ENCODE data around the gene GPR146. TPM values are rescaled to one million over a fixed set of nuclear protein-coding genes. Genes with fewer than 3 reads are reported as not detected.
A peak's percentile ranks its signal among the peaks of the same experiment; 100 is the strongest.
"Not testable (repeated sequence)": the region's sequence is repeated elsewhere in the genome, so short reads cannot be mapped to it uniquely, and the experiment has no call there.

Gene GPR146
- total RNA-seq, 2 experiments from 2014 or later: 2.1 to 4.1 TPM

DNA sequence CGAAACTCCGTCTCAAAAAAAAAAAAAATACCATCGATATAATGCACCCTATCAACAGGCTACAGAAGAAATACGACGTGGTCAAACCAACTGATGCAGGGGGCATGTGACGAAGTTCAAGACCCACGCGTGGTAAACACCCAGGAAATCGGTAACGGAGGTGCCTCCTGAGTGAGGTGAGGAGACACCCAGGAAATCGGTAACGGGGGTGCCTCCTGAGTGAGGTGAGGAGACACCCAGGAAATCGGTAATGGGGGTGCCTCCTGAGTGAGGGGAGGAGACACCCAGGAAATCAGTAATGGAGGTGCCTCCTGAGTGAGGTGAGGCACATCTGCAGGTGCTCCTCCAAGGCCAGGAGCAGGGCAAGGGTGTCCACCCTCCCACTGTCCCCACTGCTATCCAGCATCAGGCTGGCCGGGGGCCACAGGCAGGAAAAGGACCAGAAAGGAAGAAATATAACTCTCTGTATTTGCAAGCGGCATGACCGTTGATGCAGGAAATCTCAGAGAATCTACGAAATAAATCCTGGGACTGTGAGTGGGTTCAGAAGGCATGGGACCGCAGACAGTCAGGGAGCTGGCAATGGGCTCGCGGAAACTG is 10.7 kb upstream of the GPR146 start:
- Mint-ChIP-seq H3K27me3 (no peaks in the 10 kb centered on the region), H3K27ac (peak overlapping the region; percentile 72), H3K9me3 (no peaks in the 10 kb centered on the region), H3K4me3 (peak overlapping the region; percentile 46), H3K4me1 (peaks cover 20% of the 10 kb centered on the region), H3K36me3 (peaks cover 1% of the 10 kb centered on the region)
- no peak for DNase-seq
- POLR2A ChIA-PET: interaction anchor here (0.6 kb wide), 1 partner anchor 39 kb away, joined by 5 read pairs; no protein-coding TSS in a partner anchor
- no peak for ATAC-seq (ENCODE audit: low read depth)

DNA sequence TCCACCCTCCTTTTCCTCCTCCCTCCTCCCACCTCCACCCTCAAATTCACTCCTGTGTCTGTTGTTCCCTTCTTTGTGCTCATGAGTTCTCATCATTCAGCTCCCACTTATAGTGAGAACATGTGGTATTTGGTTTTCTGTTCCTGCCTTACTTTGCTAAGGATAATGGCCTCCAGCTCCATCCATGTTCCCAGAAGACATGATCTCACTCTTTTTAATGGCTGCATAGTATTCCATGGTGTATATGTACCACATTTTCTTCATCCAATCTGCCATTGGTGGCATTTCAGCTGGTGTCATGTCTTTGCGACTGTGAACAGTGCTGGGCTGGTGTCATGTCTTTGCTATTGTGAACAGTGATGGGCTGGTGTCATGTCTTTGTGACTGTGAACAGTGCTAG is 9.6 kb upstream of the GPR146 start:
- H3K4me1 Mint-ChIP-seq: peaks cover 15% of the 10 kb centered on the region
- ATAC-seq (ENCODE audit: low read depth); H3K9me3 Mint-ChIP-seq; H3K27me3 Mint-ChIP-seq; H3K4me3 Mint-ChIP-seq; DNase-seq; POLR2A ChIA-PET; H3K36me3 Mint-ChIP-seq: not testable (repeated sequence)
- peak overlapping the region; percentile 62 for H3K27ac Mint-ChIP-seq

DNA sequence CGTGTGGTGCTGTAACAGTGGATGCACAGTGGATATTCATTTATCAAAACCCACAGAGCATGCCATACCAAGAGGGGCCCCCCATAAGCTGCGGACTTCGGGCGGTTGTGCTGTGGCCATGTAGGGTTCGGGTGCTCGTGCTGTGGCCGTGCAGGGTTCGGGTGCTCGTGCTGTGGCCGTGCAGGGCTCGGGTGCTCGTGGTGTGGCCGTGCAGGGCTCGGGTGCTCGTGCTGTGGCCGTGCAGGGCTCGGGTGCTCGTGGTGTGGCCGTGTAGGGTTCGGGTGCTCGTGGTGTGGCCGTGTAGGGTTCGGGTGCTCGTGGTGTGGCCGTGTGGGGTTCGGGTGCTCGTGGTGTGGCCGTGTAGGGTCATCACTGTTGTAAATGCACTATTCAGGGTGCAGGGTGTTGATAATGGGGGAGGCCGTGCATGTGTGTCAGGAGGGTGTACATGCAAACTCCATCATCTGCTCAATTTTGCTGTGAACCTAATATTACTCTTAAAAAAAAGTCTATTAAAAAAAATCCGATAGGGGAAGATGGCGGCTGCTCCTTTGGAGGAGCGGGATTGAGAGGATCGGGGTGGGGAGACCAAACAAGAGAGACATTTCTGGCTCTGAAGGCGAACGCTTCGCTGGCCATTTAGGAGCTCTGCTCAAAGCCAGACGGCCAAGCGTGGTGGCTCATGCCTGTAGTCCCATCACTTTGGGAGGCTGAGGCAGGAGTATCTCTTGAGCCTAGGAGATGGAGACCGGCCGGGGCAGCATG is 8.0 kb upstream of the GPR146 start:
- H3K27ac Mint-ChIP-seq, H3K4me3 Mint-ChIP-seq: not testable (repeated sequence)

DNA sequence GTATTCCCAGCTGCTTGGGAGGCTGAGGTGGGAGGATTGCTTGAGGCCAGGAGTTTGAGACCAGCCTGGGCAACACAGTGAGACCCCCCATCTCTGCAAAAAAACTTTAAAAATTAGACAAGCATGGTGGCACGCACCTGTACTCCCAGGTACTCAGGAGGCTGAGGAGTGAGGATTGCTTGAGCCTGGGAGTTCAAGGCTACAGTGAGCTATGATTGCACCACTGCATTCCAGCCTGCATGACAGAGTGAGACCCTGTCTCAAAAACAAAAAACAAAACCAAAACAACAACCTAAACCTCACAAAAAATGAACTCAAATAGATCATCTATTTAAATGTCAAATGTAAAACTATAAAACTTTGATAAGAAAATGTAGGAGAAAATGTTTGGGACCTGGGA is 4.1 kb upstream of the GPR146 start:
- H3K9me3 Mint-ChIP-seq: not testable (repeated sequence)

More for the DNA sequence above, 8.0 kb upstream of the GPR146 start:
- H3K27me3 Mint-ChIP-seq; POLR2A ChIA-PET; ATAC-seq (ENCODE audit: low read depth); H3K36me3 Mint-ChIP-seq; DNase-seq; H3K9me3 Mint-ChIP-seq: not testable (repeated sequence)
- peaks cover 13% of the 10 kb centered on the region for H3K4me1 Mint-ChIP-seq

DNA sequence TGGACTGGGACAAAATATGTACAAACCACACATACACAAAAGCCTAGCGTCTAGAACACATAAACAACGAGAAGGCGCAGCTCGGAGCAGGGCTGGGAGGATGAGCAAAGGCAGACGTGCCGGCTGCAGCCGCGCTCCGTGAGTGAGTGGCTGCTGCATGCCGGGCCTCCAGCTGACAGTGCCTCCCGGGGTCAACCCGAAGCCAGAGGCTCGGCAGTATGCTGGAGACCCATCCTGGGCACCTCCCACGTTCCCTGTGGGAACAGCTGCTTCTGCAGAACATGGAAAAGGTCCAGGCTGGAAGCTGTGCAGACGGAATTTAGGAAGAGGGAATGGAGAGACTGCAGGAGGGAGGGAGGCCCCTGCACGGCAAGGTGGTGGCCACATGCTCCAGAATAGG is 3.6 kb upstream of the GPR146 start:
- Mint-ChIP-seq H3K27me3 (peaks cover 4% of the 10 kb centered on the region), H3K4me1 (peaks cover 24% of the 10 kb centered on the region), H3K36me3 (no peaks in the 10 kb centered on the region), H3K27ac (no peak overlapping the region), H3K4me3 (no peak overlapping the region), H3K9me3 (no peaks in the 10 kb centered on the region)
- POLR2A ChIA-PET: no interaction called here
- DNase-seq: no peak
- no peak for ATAC-seq (ENCODE audit: low read depth)

More for the DNA sequence above, 4.1 kb upstream of the GPR146 start:
- H3K36me3 Mint-ChIP-seq; H3K27me3 Mint-ChIP-seq; POLR2A ChIA-PET; DNase-seq; H3K4me3 Mint-ChIP-seq; ATAC-seq (ENCODE audit: low read depth); H3K27ac Mint-ChIP-seq: not testable (repeated sequence)
- H3K4me1 Mint-ChIP-seq: peaks cover 20% of the 10 kb centered on the region

DNA sequence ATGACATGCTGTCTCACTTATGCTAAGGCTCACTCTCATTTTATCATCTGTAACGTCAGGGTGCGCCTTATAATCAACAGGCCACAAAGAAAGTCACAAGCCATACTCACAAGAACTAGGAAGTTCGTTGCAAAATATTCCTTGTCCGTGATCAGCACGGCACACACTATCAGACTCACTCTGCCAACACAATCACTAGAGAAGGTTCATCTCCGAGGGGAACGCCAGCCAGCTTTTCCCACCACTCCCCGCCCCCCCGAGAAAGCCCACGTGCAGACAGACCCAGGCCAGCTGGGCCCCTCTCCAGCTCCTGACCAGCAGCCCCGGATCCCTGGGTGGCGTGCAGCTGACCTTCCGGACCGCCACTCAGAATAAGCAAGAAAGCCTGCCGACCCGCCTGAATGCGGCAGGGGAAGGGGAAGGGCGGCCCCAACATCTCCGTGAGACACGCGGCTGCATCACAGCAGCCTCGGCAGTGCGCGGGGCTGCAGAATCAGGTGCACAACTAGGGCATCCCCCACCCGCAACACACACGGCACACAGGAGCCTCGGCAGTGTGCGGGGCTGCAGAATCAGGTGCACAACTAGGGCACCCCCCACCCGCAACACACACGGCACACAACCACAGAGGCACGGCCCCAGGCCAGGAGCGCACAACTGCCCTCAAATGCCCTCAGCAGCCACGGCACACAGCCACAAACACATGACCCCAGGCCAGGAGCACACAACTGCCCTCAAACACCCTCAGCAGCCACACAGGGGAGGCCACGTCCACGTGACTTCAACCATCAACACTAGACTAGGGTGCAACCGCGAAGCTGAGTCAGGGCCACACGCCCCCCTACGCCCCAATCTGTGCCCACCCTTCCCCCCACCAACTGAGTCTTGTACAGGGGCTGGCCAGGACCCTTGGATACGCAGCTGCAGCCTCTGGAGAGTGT is 2.5 kb upstream of the GPR146 start:
- Mint-ChIP-seq H3K4me1 (peaks cover 33% of the 10 kb centered on the region), H3K36me3 (no peaks in the 10 kb centered on the region), H3K4me3 (no peak overlapping the region), H3K27ac (no peak overlapping the region), H3K9me3 (no peaks in the 10 kb centered on the region), H3K27me3 (peaks cover 4% of the 10 kb centered on the region)
- POLR2A ChIA-PET: interaction anchor here (0.6 to 1.3 kb wide), 3 partner anchors 12 to 49 kb away, joined by 3 to 5 read pairs (median 3); no protein-coding TSS in a partner anchor
- DNase-seq: no peak
- ATAC-seq (ENCODE audit: low read depth): no peak

DNA sequence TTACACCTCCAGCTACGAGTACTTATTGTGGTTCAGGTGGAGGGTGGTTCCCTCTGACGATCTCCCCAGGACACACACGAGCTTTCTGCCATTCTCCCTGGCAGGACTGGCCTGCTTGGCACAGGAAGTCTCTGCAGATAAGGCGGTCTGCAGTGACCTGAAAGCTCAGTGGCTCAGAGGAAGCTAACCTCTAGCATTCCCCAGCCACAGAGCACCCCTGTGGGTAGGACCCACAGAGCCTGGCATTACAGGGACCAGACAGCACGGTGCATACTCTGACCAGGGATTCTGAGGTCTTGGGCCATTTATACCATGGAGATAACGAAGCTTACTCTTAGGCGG is 1.9 kb upstream of the GPR146 start:
- ATAC-seq (ENCODE audit: low read depth) (no peak), DNase-seq (no peak)
- peaks cover 38% of the 10 kb centered on the region for H3K4me1 Mint-ChIP-seq
- no peaks in the 10 kb centered on the region for H3K36me3 Mint-ChIP-seq
- H3K9me3 Mint-ChIP-seq: no peaks in the 10 kb centered on the region
- POLR2A ChIA-PET: interaction anchor here (0.6 to 1.3 kb wide), 3 partner anchors 13 to 49 kb away, joined by 3 to 5 read pairs (median 3); no protein-coding TSS in a partner anchor
- no peak overlapping the region for H3K4me3 Mint-ChIP-seq
- peaks cover 4% of the 10 kb centered on the region for H3K27me3 Mint-ChIP-seq
- H3K27ac Mint-ChIP-seq: no peak overlapping the region

DNA sequence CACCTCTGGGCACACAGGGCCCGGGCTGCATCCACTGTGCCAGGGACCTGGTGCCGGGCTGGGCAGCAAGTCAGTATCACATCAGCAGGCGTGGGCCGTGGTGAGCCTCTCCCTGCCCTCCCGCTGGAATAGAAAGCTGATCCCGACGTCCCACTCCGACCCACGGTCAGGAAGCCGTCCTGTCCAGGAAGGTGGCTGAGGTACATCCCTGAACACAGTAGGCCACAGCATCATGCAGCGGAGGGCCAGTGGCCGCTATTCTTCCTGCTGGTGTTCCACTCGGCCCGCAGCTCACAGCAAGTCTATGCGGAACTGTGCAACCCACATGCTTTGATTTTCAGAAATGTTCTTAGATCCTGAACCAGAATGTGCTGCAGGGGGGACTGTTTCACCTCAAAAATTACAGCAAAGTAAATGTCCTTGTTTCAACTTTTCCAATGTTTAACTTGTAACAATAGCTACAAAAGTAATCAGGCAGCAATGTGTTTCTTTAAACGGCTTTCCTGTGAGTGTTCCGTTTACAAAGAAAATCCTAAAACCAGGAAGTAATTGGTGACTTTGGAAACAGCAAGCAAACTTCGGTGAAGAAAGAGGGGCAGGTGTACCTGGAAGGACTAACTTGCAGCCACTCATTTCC is 676 bp upstream of the GPR146 start:
- no peak for DNase-seq
- Mint-ChIP-seq H3K9me3 (no peaks in the 10 kb centered on the region), H3K27ac (peak overlapping the region; percentile 70)

DNA sequence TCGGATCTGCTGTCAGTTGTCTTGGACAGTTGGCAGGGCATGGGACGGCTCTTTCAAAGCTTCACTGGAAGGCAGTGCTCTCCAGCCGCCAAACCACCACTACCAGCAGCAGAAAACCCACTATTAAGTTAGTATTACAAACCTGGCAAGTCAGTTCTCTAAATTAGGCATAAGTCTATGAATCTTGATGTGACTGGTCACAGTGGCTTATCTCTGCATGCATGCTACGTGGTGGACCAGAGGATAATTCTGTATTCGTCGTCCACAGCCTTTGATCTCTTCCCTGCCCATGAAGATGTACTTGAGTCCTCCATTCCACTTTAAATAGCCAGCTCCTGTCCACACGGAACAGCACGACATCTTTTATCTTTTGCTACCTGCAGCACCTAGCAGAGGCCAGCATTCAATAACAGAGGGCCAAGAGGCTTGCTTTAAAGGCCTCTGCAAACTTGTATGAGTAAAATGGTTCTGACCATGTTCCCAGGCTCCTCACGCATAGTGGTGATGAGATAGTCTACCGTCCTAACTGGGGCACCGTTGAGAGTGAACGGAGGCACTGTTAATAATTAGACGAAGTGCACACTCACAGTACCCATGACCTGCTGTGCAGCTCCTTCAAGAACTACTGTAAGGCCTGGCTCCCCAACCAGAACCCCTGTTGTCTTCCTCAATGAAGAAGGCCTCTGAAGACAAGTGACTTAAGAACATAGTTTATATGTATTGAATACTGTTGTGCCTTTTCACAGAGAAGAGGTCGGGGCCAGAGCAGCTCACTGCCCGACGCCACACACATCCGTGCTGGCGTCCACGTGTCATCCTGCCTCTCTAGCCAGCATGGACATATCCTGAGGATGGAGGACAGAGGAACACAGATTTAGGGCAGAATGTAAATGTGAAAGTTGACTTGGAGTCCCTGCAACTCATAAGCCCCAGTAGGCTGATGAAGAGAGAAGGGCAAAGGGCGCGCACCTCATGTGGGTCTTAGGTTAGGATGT is 1.0 kb downstream of the GPR146 start:
- Mint-ChIP-seq H3K27me3 (peaks cover 4% of the 10 kb centered on the region), H3K9me3 (no peaks in the 10 kb centered on the region), H3K4me1 (peaks cover 56% of the 10 kb centered on the region), H3K36me3 (no peaks in the 10 kb centered on the region), H3K27ac (peak overlapping the region; percentile 42), H3K4me3 (peak overlapping the region; percentile 89)
- POLR2A ChIA-PET: interaction anchor here (1.5 kb wide), 1 partner anchor 27 kb away, joined by 3 read pairs; no protein-coding TSS in a partner anchor
- DNase-seq (no peak), ATAC-seq (ENCODE audit: low read depth) (no peak)

More for the DNA sequence above, 676 bp upstream of the GPR146 start:
- peaks cover 48% of the 10 kb centered on the region for H3K4me1 Mint-ChIP-seq
- POLR2A ChIA-PET: interaction anchor here (1.0 to 1.5 kb wide), 4 partner anchors 16 to 69 kb away, joined by 3 to 5 read pairs (median 3); no protein-coding TSS in a partner anchor
- H3K36me3 Mint-ChIP-seq: no peaks in the 10 kb centered on the region
- peaks cover 4% of the 10 kb centered on the region for H3K27me3 Mint-ChIP-seq
- ATAC-seq (ENCODE audit: low read depth): no peak
- H3K4me3 Mint-ChIP-seq: peak overlapping the region; percentile 76

DNA sequence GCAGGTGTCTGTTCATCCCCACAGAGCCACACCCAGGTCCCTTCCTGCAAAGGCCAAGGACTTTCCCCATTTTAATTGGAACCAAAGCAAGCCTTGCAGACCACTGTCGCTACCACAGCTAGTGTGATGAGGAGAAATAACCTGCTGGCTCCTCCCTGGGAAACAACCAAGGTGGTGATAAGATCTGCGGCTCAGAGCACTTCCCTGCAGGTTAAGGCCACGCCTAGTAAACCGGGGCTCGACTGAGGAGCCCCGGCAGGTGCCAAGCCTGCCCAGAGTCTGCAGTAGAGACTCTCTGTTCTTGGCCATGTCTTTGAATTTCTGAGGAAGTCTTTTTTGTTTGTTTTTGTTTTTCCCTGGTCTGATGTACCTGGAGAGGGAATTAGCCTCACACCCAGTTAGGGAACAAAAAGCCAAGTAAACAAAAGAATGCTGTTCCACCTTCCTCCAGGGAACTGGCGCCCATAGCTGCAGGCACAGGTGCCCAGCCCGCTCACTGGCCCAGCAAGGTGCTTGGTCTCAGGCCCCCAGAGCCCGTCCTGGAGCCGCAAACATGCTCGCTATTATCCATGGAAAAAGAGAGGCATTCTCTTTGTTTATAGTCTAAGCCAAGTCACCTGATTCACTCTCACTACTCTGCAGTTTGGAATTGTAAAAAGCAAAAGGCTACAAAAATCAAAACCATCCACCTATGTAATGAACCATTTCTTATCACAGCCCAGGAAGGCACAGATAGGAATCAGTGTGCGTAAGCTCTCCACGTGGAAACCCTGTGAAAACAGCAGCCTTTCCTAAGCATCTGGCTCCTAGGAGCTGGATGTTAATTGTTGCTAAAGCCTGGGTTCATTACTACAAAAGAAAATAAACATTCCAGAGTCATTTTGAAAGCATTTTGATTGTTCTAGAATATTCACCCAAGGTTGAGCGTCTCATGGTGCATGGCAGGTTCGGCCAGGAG is 2.7 kb downstream of the GPR146 start:
- H3K4me1 Mint-ChIP-seq: peaks cover 52% of the 10 kb centered on the region
- no peaks in the 10 kb centered on the region for H3K27me3 Mint-ChIP-seq
- ATAC-seq (ENCODE audit: low read depth) (no peak), DNase-seq (no peak)
- H3K4me3 Mint-ChIP-seq: peak overlapping the region; percentile 10
- POLR2A ChIA-PET: no interaction called here
- no peak overlapping the region for H3K27ac Mint-ChIP-seq
- no peaks in the 10 kb centered on the region for H3K36me3 Mint-ChIP-seq
- no peaks in the 10 kb centered on the region for H3K9me3 Mint-ChIP-seq

DNA sequence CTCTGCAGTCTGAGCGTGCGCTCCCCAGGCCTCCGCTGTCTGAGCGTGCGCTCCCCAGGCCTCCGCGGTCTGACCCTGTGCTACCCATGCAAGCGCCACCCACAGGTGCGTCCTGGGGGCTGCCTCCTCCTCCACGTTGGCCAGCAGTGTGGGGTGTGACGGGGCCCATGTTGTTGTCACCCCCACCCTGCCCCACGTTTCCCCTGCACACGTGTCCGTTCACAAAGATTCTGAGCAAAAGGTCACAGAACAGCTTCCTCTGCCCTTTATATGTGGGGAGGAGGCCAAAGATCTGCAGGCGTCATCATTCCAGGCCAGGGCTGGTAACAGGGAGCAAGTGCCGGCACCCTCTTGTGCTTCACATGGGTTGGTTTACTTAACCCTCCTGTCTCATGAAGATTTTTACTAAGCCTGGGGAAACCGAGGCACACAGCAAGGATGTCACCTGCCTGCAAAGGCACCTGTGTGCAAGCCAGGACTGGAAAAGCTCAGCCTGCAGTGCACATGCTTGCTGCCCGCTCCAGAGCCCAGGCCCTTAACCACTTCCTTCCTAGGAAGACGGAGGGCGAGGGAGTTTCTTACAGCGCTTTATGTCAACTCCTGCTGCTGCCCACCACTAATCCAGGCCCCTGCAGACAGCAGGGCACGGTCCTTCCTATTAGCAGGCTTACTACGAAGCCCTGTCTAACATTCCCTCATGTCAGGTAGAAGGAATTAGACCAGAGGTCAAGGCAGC is 4.8 kb downstream of the GPR146 start:
- DNase-seq (no peak), ATAC-seq (ENCODE audit: low read depth) (no peak)
- Mint-ChIP-seq H3K9me3 (no peaks in the 10 kb centered on the region), H3K36me3 (no peaks in the 10 kb centered on the region), H3K4me1 (peaks cover 40% of the 10 kb centered on the region), H3K27ac (no peak overlapping the region), H3K27me3 (no peaks in the 10 kb centered on the region), H3K4me3 (peak overlapping the region; percentile 22)
- POLR2A ChIA-PET: no interaction called here
